Stimulated activated CD4-positive, alpha-beta T cell treated with anti-CD3 and anti-CD28 coated beads, TNF-alpha, amount 100 ng/mL, for 4 hours (primary cell): ENCODE data around the gene USP17L13.
"Not testable (repeated sequence)": the region's sequence is repeated elsewhere in the genome, so short reads cannot be mapped to it uniquely, and the experiment has no call there.

Experiments
- DNase-seq, 3 experiments: peaks; one replicate each; pipeline ENCODE4 v3.0.0-alpha.2; 2020; ENCODE audit warnings: low read depth in 3 of 3

The USP17L13 gene, protein sequence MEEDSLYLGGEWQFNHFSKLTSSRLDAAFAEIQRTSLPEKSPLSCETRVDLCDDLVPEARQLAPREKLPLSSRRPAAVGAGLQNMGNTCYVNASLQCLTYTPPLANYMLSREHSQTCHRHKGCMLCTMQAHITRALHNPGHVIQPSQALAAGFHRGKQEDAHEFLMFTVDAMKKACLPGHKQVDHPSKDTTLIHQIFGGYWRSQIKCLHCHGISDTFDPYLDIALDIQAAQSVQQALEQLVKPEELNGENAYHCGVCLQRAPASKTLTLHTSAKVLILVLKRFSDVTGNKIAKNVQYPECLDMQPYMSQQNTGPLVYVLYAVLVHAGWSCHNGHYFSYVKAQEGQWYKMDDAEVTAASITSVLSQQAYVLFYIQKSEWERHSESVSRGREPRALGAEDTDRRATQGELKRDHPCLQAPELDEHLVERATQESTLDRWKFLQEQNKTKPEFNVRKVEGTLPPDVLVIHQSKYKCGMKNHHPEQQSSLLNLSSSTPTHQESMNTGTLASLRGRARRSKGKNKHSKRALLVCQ

DNA sequence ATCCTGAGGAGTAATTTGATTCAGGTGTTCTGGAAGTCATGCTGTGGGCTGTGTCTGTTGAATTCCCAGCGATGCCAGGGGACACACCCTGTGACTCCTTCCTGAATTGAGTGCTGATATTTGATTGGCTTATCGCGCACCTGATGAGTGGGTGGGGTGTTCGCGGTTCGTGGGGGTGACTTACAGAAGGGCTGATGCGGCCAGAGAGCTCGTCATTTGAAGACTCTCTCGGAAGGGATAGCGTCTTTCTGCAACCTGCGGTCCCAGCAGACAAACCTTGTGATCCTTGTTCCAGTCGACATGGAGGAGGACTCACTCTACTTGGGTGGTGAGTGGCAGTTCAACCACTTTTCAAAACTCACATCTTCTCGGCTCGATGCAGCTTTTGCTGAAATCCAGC lies at the start of gene USP17L13:
Gene USP17L13, plus strand, starts transcription at position 301 of the 400 bp plus-strand sequence. Its CDS starts 0 bp downstream, at position 301.
- DNase-seq, result not testable (repeated sequence)

DNA sequence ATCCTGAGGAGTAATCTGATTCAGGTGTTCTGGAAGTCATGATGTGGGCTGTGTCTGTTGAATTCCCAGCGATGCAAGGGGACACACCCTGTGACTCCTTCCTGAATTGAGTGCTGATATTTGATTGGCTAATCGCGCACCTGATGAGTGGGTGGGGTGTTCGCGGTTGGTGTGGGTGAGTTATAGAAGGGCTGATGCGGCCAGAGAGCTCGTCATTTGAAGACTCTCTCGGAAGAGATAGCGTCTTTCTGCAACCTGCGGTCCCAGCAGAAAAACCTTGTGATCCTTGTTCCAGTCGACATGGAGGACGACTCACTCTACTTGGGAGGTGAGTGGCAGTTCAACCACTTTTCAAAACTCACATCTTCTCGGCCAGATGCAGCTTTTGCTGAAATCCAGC lies 14.3 kb upstream of the USP17L13 start, which contains the start of gene USP17L10:
Gene USP17L10, plus strand, starts transcription at position 301 of the 400 bp plus-strand sequence. Its CDS starts 0 bp downstream, at position 301.
- DNase-seq, result not testable (repeated sequence)

DNA sequence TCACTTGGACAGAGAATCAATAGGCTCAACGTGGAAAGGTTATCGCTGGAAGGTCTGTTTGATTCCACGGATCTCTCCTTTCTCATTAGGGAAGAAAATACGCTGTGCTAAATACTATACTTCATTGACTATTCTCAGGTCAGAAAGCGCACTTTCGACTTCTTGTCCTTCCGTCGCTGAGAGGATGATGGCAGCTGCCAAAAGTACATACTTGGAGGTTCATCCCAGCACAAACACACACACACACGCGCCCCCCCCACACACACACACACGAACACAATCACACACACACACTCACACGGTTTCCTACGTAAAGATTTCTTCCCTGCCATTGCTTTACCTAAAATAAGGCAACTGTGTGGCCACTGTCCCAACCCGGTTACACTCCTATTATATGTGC lies 10.0 kb upstream of the USP17L13 start:
- DNase-seq, result not testable (repeated sequence)

DNA sequence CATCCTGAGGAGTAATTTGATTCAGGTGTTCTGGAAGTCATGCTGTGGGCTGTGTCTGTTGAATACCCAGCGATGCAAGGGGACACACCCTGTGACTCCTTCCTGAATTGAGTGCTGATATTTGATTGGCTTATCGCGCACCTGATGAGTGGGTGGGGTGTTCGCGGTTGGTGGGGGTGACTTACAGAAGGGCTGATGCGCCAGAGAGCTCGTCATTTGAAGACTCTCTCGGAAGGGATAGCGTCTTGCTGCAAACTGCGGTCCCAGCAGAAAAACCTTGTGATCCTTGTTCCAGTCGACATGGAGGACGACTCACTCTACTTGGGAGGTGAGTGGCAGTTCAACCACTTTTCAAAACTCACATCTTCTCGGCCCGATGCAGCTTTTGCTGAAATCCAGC lies 9.6 kb upstream of the USP17L13 start, which contains the start of gene USP17L11:
Gene USP17L11, plus strand, starts transcription at position 301 of the 400 bp plus-strand sequence. Its CDS starts 0 bp downstream, at position 301.
- not testable (repeated sequence) for DNase-seq

DNA sequence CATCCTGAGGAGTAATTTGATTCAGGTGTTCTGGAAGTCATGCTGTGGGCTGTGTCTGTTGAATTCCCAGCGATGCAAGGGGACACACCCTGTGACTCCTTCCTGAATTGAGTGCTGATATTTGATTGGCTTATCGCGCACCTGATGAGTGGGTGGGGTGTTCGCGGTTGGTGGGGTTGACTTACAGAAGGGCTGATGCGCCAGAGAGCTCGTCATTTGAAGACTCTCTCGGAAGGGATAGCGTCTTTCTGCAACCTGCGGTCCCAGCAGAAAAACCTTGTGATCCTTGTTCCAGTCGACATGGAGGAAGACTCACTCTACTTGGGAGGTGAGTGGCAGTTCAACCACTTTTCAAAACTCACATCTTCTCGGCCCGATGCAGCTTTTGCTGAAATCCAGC lies 4.8 kb upstream of the USP17L13 start, which contains the start of gene USP17L12:
Gene USP17L12, plus strand, starts transcription at position 301 of the 400 bp plus-strand sequence. Its CDS starts 0 bp downstream, at position 301.
- DNase-seq, result not testable (repeated sequence)

DNA sequence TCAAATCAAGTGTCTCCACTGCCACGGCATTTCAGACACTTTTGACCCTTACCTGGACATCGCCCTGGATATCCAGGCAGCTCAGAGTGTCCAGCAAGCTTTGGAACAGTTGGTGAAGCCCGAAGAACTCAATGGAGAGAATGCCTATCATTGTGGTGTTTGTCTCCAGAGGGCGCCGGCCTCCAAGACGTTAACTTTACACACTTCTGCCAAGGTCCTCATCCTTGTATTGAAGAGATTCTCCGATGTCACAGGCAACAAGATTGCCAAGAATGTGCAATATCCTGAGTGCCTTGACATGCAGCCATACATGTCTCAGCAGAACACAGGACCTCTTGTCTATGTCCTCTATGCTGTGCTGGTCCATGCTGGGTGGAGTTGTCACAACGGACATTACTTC lies 5.6 kb downstream of the USP17L13 start:
- DNase-seq, result not testable (repeated sequence)

DNA sequence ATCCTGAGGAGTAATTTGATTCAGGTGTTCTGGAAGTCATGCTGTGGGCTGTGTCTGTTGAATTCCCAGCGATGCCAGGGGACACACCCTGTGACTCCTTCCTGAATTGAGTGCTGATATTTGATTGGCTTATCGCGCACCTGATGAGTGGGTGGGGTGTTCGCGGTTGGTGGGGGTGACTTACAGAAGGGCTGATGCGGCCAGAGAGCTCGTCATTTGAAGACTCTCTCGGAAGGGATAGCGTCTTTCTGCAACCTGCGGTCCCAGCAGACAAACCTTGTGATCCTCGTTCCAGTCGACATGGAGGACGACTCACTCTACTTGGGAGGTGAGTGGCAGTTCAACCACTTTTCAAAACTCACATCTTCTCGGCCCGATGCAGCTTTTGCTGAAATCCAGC lies 9.4 kb downstream of the USP17L13 start, which contains the start of gene USP17L15:
Gene USP17L15, plus strand, starts transcription at position 301 of the 400 bp plus-strand sequence. Its CDS starts 0 bp downstream, at position 301.
- not testable (repeated sequence) for DNase-seq

DNA sequence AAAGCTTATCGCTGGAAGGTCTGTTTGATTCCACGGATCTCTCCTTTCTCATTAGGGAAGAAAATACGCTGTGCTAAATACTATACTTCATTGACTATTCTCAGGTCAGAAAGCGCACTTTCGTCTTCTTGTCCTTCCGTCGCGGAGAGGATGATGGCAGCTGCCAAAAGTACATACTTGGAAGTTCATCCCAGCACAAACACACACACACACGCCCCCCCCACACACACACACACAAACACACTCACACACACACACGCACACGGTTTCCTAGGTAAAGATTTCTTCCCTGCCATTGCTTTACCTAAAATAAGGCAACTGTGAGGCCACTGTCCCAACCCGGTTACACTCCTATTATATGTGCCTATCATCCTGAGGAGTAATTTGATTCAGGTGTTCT lies 13.8 kb downstream of the USP17L13 start:
- not testable (repeated sequence) for DNase-seq

DNA sequence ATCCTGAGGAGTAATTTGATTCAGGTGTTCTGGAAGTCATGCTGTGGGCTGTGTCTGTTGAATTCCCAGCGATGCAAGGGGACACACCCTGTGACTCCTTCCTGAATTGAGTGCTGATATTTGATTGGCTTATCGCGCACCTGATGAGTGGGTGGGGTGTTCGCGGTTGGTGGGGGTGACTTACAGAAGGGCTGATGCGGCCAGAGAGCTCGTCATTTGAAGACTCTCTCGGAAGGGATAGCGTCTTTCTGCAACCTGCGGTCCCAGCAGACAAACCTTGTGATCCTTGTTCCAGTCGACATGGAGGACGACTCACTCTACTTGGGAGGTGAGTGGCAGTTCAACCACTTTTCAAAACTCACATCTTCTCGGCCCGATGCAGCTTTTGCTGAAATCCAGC lies 18.9 kb downstream of the USP17L13 start, which contains the start of gene USP17L17:
Gene USP17L17, plus strand, starts transcription at position 301 of the 400 bp plus-strand sequence. Its CDS starts 0 bp downstream, at position 301.
- DNase-seq, result not testable (repeated sequence)

DNA sequence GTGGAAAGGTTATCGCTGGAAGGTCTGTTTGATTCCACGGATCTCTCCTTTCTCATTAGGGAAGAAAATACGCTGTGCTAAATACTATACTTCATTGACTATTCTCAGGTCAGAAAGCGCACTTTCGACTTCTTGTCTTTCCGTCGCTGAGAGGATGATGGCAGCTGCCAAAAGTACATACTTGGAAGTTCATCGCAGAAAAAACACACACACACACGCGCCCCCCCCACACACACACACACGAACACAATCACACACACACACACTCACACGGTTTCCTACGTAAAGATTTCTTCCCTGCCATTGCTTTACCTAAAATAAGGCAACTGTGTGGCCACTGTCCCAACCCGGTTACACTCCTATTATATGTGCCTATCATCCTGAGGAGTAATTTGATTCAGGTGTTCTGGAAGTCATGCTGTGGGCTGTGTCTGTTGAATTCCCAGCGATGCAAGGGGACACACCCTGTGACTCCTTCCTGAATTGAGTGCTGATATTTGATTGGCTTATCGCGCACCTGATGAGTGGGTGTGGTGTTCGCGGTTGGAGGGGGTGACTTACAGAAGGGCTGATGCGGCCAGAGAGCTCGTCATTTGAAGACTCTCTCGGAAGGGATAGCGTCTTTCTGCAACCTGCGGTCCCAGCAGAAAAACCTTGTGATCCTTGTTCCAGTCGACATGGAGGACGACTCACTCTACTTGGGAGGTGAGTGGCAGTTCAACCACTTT lies 23.4 kb downstream of the USP17L13 start, which contains the start of gene USP17L18:
Gene USP17L18, plus strand, starts transcription at position 678 of the 728 bp plus-strand sequence. Its CDS starts 0 bp downstream, at position 678.
- not testable (repeated sequence) for DNase-seq

DNA sequence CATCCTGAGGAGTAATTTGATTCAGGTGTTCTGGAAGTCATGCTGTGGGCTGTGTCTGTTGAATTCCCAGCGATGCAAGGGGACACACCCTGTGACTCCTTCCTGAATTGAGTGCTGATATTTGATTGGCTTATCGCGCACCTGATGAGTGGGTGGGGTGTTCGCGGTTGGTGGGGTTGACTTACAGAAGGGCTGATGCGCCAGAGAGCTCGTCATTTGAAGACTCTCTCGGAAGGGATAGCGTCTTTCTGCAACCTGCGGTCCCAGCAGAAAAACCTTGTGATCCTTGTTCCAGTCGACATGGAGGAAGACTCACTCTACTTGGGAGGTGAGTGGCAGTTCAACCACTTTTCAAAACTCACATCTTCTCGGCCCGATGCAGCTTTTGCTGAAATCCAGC lies 28.4 kb downstream of the USP17L13 start, which contains the start of gene USP17L19:
Gene USP17L19, plus strand, starts transcription at position 301 of the 400 bp plus-strand sequence. Its CDS starts 0 bp downstream, at position 301.
- DNase-seq, result not testable (repeated sequence)

DNA sequence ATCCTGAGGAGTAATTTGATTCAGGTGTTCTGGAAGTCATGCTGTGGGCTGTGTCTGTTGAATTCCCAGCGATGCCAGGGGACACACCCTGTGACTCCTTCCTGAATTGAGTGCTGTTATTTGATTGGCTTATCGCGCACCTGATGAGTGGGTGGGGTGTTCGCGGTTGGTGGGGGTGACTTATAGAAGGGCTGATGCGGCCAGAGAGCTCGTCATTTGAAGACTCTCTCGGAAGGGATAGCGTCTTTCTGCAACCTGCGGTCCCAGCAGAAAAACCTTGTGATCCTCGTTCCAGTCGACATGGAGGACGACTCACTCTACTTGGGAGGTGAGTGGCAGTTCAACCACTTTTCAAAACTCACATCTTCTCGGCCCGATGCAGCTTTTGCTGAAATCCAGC lies 33.1 kb downstream of the USP17L13 start, which contains the start of gene USP17L20:
Gene USP17L20, plus strand, starts transcription at position 301 of the 400 bp plus-strand sequence. Its CDS starts 0 bp downstream, at position 301.
- not testable (repeated sequence) for DNase-seq

DNA sequence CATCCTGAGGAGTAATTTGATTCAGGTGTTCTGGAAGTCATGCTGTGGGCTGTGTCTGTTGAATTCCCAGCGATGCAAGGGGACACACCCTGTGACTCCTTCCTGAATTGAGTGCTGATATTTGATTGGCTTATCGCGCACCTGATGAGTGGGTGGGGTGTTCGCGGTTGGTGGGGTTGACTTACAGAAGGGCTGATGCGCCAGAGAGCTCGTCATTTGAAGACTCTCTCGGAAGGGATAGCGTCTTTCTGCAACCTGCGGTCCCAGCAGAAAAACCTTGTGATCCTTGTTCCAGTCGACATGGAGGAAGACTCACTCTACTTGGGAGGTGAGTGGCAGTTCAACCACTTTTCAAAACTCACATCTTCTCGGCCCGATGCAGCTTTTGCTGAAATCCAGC lies 37.9 kb downstream of the USP17L13 start, which contains the start of gene USP17L21:
Gene USP17L21, plus strand, starts transcription at position 301 of the 400 bp plus-strand sequence. Its CDS starts 0 bp downstream, at position 301.
- not testable (repeated sequence) for DNase-seq

DNA sequence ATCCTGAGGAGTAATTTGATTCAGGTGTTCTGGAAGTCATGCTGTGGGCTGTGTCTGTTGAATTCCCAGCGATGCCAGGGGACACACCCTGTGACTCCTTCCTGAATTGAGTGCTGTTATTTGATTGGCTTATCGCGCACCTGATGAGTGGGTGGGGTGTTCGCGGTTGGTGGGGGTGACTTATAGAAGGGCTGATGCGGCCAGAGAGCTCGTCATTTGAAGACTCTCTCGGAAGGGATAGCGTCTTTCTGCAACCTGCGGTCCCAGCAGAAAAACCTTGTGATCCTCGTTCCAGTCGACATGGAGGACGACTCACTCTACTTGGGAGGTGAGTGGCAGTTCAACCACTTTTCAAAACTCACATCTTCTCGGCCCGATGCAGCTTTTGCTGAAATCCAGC lies 42.6 kb downstream of the USP17L13 start, which contains the start of gene USP17L22:
Gene USP17L22, plus strand, starts transcription at position 301 of the 400 bp plus-strand sequence. Its CDS starts 0 bp downstream, at position 301.
- not testable (repeated sequence) for DNase-seq

DNA sequence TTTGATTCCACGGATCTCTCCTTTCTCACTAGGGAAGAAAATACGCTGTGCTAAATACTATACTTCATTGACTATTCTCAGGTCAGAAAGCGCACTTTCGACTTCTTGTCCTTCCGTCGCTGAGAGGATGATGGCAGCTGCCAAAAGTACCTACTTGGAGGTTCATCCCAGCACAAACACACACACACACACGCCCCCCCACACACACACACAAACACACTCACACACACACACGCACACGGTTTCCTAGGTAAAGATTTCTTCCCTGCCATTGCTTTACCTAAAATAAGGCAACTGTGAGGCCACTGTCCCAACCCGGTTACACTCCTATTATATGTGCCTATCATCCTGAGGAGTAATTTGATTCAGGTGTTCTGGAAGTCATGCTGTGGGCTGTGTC lies 47.0 kb downstream of the USP17L13 start:
- not testable (repeated sequence) for DNase-seq
